GM21737 (cell line): ENCODE data around the gene OTULIN.

ENCODE experiments used
- ATAC-seq: cut with Tn5 transposase; IDR thresholded peaks from one replicate; pipeline ENCODE4 v1.9.1; 2021; ENCODE audit warnings: mild to moderate bottlenecking, moderate library complexity; ENCODE audit not compliant: unreplicated experiment

The OTULIN gene

DNA sequence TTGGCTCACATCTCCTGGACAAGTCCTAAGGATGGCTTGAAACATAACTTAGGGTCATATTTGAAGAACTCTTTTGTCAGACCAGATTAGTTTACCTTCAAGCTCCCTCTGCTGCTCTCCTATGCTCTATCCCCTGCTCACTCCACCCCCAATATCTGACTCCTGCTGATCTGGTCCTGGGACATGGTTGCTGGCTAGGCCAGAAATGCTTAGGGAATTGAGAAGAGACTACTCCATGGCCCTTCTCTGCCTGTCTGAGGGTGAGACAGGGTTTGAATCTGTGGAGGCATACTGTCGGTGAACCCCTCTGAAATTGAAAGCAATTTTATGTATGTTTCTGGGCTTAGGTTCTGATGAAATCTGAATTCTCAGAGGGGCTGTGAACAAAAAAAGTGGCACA, 3.3 kb downstream of the OTULIN start:
- no peak for ATAC-seq

DNA sequence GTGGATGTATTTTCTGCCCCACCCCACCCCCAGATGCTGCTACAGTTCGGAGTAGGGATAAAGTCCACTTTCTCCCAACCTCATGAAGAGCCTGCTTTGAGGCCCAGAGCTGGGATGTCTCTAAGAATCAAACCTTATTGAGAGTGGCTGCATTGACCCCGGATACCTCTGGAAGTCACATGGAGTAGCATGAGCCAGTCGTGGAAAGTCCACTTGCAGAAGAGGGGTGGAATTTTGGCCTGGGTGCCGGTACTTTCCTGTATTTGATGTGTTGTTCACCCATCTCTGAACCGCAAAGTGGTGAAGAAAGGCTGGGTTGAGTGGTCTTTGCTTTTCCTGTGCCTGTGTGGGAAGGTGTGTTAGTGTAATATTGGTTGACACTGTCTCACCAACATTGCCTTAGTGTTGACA, 3.7 kb downstream of the OTULIN start:
- no peak for ATAC-seq

DNA sequence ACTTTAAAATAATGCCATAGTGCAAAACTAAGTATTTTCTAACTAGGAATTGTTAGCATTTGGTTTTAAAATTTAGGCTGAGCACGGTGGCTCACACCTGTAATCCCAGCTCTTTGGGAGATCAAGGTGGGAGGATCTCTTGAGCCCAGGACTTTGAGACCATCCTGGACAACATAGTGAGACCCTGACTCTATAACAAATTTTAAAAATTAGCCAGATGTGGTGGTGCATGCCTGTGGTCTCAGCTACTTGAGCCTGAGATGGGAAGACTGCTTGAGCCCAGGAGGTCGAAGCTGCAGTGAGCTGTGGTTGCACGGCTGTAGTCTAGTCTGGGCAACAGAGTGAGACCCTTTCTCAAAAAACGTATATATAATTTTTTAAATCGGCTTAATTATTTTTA, 4.9 kb downstream of the OTULIN start:
- ATAC-seq = no peak

DNA sequence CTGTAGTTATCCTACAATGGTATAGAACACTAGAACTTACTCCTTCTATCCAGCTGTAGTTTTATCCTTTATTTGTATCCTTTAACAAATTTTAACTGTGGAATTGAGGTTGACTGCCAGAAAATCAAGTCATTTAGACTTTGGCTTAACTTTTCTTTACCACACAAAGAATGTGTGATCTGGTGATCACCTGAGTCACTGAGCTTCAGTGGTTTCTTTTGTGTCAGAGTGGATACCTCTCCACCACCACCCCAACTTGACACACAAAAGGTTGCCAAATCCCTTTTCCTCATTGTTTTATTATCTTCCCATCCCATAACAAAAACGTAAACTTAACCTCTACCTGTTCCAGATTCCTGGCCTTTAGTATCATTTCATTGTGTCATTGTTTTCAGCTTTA, 5.5 kb downstream of the OTULIN start:
- no peak for ATAC-seq

DNA sequence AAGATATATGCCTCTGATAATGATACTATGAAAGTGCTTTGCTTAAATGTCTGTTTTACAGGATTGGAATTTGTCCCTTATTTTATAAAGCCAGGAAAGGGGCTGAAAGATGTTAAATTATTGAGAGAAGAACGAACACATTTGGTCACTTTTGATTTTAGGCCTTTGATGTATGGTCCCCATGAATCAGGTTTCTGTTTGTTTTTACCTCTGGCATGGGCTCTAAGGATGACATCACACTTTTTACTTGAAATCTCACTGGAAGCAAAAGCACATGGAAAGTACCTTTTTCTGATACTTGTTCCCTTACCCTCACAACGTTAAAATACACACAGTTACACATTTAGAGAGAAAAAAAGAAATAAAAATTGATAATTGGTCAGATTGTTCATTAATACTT, 6.9 kb downstream of the OTULIN start:
- ATAC-seq = no peak

DNA sequence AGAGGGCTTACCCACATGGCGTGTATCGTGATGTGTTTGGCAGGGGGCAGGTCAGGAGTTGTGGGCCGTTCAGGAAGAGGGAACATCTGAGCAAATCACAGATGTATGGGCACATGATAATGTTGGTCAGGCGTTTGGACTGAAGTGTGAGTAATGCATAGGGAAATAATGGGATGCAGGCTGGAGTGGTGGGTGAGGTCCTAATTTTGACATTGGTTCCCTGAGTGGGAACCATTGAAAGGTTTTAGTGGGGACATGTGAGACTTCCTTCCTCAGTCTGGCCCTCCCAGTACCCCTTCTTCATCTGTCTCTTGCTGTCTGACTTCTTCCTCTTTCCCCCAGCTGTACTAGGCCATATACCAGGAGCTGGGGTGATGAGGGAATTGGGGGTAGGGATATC, 7.6 kb downstream of the OTULIN start:
- no peak for ATAC-seq

DNA sequence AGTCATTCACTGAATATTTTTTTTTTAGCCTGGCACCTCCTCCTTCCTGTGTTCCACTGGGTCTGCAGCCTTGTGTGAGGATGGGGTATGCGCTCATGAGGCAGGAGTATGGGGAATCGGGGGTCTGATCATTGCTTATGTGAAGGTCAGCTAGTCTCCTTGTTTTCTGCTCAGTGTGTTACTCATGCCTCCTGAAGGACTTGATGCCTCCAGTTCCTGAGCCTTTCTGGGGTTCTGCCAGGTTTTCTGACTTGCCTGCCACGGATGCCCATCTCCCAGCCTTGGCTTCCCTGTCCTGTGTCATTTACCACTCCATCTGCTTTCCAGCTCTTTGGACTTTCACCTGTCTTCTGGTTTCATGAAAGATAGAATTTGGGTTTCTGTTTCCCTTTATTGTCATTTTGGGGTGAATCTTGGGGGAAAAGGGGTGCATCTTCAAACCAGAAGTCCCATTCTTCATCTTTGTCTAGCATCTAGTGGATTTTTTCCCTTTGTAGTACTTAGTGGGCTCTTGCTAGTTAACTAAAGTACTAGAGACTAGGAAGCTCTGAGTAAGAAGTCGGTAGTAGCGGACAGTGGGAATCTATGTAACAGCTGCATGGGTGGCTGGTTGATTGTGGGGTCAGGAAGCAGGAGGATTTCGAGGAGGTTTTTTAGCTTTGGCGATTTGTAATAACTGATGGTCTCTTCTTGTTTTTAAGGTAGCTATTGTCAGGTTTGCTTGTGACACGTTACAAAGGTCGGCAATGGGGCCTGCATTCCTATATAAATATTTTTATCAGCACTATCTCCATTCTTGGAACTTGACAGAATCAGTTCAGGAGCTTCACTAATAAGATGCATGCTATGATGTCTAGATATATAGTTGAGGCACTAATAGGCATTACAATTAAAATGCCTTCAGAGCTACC, 8.2 kb downstream of the OTULIN start:
- no peak for ATAC-seq

DNA sequence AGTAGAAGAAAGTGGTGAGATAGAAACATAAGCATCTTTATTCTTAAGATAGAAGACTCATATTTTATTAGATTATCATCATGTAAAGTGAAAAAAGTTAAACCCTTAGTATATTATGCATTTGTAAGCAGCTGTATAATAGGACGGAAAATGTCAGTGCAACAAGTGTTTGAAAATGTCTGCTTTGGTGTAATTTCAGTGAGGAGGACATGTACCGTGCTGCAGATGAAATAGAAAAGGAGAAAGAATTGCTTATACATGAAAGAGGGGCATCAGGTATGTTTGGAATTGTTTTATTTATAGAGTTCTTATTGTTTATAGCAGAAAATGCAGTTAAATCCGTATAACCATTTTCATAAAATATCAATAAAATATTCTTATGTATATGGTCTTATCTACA, 8.9 kb downstream of the OTULIN start:
- ATAC-seq = no peak

DNA sequence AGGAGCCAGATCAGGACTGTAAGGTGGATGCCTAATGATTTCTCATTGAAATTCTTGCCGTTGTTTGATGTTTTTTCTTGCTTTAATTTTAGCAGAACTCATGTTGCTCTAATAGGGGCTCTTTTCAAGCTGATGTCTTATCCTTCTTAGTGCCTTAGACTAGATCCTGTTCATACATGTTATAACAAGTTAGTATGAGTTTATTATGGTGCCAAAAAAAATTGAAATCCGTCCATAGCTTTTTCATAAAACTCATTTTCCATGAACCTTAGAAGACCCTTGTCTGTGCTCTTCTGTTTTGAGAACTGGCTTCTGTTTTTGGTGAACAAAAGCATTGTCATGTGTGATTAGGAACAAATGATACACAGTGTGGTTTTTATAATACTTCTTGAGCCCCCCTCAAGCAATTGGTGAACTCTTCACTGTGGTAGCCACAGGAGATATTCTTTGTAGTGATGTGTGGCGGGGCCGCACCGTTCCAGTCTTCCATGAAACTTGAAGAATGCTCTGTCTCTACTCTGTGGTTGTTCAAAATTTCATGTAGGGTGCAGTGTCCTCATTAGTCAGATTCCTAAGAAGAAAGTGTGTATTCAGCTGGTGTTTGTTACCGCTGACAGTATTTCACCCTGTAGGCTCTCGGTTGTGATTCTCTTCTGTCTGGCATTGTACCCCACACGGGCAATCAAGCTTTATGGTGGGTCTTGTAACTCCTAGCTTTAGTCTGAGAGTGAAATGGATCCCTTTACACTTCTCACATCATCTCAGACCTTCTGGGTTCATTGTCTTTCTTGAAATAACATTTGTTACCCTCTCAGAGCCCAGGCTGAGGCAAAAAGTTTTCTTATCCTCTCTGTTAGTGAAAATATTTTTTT, 10.7 kb downstream of the OTULIN start:
- ATAC-seq = peak; percentile 1

DNA sequence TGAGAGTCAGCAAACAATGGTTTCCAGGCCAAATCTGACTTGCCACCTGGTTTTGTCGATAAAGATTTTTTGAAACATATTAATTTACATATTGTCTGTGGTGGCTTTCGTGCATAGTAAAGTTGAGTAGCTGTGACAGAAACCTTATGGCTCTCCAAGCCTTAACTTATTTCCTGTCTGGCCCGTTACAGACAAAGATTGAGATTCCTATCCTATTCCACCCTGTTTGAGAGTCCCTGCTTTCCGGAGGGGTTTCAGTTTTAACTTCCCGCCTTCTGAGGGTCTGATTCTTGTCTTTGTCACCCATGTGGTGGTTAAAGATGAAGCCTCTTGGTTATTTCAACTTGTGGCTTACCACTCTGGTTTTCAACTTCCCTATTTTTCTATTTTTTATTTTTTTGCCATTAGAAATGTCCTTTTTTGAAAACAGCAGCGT, 11.4 kb downstream of the OTULIN start:
- ATAC-seq = peak; percentile 39

DNA sequence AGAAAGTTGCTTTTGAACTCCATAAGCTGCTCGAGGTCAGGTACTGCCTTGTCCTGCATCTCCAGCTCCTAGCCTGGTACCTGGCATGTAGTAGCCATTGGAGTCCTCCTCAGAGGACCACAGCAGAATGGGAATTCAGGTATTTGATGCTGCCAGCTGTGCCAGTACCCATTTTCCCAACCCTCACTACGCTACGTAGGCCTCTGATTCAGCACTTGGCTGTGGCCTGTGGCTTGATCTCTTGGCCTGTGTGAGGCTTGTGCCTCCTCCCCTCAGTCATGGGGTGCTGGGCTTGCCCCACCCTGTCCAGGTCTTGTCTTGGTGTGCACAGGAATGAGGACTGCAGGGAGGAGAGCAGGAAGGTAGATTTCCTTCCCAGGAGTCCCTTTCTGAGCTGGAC, 11.8 kb downstream of the OTULIN start:
- ATAC-seq = peak; percentile 45

DNA sequence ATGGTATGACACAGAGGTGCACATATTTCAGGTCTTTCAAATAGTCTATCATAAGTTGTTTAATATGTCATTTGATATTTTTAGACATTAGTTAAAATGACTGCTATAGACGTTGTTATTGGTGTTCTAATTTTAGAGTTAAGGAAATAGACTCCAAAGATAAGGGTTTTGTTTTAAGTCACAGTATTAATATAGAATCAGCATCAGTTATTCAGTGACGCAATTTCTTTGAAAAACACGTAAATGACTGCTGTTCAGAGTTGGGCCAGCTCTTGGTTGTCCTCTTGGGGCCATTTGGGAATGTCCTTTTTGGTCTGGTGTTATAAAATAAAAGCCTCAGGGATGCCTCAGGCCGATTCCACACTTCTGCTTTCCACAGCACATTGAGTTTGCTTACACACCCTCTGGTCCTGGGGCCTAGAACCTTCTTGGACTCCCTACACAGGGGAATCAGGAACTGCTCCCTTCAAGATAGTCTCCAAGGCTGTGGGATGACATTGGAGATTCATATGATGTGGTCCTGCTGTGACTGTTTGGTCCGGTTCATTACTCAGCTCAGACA, 14.3 kb downstream of the OTULIN start:
- no peak for ATAC-seq

DNA sequence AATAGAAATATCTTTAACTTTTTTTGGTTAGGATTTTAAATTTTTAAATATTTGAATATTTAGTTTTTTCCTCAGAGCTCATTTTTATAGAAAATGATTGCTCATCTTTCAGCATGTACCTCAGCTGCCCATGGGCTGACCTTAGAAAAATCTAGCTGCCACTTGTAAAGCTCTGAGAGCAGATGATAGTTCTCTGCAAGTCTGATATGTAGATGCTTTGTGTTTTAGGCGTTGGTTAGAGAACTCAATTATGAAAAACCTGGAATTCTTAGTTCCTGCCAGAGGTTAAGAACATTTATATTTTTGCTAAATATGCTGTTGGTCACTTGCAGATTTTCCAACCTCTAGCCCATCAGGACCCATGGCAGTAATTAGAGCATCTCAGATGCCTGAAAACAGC, 15.1 kb downstream of the OTULIN start:
- ATAC-seq = no peak

DNA sequence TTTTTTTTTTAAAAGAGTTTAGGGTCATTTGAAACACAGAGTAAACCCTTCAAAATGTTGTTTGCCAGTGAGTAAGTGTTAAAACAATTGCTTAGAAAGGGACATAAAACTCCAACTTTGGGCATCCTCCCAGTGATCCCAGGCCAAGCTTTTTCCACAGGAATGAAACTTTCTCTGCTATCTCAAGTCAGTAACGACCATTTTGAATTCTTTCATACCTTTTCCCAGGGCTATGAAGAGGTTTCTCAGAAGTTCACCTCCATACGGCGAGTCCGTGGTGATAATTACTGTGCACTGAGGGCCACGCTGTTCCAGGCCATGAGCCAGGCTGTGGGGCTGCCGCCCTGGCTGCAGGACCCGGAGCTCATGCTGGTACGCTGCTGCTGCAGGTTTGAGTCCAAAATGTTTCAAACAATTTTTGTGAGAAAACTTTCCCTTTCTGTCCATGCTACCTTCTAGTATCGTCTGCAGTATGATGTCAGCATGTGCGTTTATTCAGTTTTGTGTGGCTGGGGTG, 16.8 kb downstream of the OTULIN start:
- no peak for ATAC-seq

DNA sequence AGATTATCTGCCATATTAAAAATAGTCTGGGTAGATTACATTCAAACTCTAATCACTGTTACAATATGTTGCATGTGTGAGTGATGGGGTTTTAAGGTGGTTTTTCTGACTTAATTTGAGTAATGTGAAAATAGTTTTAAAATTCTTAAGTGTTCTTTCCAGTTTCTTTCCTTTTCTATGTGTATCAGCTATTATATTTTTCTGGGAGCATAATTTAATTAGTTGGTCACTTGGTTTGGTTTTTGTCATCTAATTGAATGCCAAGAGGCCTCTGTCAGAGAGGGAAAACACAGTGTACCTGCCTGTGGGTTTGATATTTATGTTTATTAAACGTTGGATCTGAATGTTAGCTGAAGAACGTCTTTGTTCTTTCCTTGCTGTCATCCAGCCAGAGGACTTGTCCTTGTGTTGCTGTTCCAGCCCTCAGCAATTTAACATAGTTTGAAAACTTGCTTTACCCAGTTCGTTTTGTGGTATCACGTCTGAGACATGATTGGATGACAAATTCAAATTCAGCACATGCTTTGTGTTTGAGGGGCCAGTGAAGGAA, 19.5 kb downstream of the OTULIN start:
- no peak for ATAC-seq

DNA sequence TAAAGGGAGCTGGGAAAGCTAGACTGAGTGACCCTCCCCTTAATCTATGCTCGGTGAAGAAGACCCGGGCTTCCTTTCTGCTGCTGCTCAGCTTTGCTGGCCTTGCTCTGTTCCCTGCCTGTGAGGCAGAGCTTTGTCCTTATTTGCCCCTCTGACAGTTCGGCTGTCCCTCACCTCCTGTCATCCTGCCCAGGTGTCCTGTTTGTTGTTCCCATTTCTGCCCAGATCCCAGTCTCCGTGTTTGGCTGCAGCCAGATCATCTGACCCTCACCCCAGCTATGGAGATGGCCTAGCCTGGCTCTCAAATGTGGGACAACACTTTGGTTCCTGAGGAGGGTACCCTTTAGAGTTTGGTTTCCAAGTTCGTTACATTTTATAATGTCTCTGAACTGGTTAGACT, 20.2 kb downstream of the OTULIN start:
- no peak for ATAC-seq

DNA sequence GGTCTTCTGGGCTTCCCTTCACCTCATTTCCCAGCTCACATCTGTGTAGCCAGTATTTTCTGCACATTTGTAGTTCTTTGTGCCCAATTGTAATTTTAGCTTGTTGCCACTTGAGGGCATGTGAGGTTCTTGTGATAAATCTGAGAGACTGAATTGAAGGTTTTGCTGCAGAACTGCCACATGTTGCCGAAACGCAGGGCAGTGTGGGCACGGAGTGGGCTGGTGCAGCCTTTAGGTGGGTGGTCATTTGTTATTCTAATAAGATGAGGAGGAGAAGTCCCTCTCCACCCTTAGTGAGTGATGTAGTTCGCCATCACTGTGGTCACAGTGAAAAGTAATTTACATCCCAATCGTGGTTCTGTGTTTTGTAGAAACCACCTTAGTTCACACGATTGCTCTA, 21.2 kb downstream of the OTULIN start:
- peak; percentile 64 for ATAC-seq

DNA sequence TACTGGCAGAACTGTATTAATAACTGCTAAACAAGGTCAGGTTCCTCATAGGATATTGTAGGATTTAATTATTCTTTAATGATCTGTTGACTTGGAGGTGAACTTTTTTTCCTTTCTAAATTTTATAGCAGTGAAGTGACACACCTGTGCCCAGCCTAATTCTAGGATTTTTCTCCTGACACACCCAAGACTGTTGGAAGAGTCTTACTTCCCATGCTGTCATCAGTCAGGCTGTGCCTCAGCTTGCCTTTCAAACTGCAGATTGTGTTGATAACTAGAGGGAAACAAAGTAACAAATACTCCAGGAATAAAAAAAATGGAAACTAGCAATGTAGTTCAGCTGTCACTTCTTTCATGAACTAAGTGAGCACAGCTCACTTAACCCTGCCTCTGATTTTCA, 22.0 kb downstream of the OTULIN start:
- ATAC-seq = no peak

DNA sequence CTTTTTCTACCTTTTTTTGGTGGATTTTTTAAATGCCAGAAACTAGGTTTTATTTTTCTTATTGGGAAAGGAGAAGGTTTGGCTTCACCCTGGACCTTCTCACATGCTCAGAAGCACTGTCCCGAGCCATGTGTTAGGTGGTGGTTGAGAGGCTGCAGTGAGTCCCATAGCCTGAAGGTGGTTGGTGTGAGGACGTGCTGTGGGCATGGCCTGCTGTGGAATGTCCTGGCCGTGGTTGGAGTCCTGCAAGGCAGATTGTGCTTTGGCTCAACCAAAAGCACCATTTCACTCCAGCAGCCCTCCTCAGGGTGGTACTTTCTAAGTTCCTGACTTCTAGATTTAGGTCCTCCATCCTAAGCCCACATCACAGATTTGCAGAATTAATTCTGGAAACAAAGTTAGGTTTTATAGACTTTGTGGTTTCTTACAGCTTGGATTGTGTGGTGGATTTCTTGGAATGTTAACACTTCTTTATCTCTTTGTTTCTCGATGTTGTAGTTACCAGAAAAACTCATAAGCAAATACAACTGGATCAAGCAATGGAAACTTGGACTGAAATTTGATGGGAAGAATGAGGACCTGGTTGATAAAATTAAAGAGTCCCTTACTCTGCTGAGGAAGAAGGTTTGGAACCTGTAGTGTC, 22.6 kb downstream of the OTULIN start:
- ATAC-seq = no peak

DNA sequence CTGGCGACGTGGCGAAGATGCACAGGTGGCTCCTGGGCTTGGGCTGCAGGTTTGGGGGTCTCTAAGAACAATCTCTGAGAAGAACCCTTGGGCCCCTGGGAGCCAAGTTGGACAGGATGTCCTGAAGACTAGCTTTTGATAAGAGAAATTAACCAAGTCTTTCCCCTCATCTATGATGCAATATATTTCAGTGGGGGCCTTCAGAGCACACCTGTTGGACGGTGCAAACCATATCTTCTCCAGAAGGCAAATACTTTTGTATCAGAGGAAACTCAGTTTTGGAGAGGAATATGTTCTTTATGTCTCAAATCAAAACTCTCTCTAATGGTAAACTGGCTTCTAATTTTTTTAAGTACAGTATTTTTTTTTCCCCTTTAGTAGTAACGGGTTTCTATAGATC, 28.6 kb downstream of the OTULIN start:
- ATAC-seq = no peak

DNA sequence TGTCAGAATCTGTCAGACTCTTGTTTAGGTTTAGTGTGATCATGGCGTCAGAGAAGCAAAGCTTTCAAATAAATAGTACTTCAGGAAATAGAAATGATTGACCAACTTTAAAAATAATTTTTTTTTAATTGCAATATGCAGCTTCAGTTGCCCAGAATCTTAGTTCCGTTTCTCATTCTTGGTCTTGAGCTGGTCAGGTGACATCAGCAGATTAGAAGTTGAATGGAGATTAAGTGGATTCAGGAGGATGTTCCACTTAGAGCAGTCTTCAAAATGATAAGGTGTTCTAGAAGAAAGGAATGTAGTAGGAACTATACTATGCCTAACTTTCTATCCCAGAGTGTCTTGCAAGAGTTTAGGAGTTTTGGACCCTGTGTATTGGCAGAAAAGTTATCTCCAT, 30.6 kb downstream of the OTULIN start:
- ATAC-seq = no peak
